Posterior vena cava (tissue), 2 donors: ENCODE data around the gene CDKAL1. TPM values are rescaled to one million over a fixed set of nuclear protein-coding genes. Genes with fewer than 3 reads are reported as not detected.
"Not testable (repeated sequence)": the region's sequence is repeated elsewhere in the genome, so short reads cannot be mapped to it uniquely, and the experiment has no call there.

ENCODE experiments used
- DNase-seq: peaks from one replicate; pipeline ENCODE4 v3.0.0-alpha.2; 2020; ENCODE audit warnings: low spot score
- intact Hi-C, 2 donors: fragments of 100-400 bp; cut with DNase I; formaldehyde crosslinking; loops; one replicate each; pipeline versions ENCODE4 v1.14.1 to v1.14.2; 2022 to 2023
- total RNA-seq, 2 donors: library from RNA; stranded (reverse); fragmentation: NEBNext Ultra II Directional; extraction: Animal tissue kit (Norgen Biotek cat#: 25700); gene quantifications; one replicate each; pipeline ENCODE4 v1.2.1, GENCODE V29; 2021
- donor health status: DM: yes; HTN: yes; CAD: no.
- donor health status: DM: yes; HTN: yes; CAD: no.

The CDKAL1 gene
- total RNA-seq, 2 donors from 2014 or later = 13.1 TPM

- DNase-seq = no peak
Measured at GRCh38 chr6:21085211-21085610, 551.0 kb downstream of the CDKAL1 start.

DNA sequence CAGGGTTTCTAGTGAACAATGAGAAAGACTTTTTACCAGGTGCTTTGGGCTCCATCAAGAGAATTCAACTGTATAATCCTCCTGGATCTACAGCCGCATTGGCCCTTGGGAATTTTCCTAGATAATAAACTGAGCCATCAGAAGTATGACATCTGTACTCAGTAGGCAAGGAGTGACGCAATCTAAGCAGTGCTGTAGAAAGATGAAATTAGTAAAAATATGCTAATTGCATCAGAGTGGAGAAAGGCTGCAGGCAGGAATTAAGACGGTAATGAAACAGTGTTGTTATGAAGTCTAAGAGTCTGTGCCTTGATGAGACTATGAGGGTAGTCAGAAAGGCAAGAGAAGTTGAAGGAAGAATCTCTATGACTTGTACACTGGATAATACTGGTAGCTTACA lies 551.4 kb downstream of the CDKAL1 start:
- intact Hi-C loops = no loop called here

More at GRCh38 chr6:21085211-21085610, 551.0 kb downstream of the CDKAL1 start:
- intact Hi-C loops = no loop called here

GRCh38 chr6:21087188-21087587 lies 552.9 kb downstream of the CDKAL1 start:
- no peak for DNase-seq
- intact Hi-C loops = no loop called here

More for the DNA sequence above, 551.4 kb downstream of the CDKAL1 start:
- DNase-seq = no peak

DNA sequence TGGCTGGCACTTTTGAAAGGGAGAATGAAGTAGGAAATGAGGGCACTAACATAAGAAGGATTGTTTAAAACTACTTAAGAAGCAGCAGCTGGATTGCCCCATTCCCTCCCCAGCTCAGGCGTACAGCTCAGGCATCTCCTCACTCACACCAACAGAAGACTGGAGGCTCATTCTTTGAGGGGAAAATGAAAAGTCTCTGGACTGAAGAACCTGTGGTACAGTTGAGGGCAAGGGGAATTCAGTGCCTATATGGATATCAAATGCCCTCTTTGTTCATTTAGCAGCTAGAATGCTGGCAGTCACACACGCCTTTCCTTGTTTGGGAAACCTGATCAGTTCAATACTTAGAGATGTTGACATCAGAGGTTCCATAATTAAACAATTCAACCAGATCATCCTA lies 557.2 kb downstream of the CDKAL1 start:
- DNase-seq = no peak
- intact Hi-C loops = no loop called here

DNA sequence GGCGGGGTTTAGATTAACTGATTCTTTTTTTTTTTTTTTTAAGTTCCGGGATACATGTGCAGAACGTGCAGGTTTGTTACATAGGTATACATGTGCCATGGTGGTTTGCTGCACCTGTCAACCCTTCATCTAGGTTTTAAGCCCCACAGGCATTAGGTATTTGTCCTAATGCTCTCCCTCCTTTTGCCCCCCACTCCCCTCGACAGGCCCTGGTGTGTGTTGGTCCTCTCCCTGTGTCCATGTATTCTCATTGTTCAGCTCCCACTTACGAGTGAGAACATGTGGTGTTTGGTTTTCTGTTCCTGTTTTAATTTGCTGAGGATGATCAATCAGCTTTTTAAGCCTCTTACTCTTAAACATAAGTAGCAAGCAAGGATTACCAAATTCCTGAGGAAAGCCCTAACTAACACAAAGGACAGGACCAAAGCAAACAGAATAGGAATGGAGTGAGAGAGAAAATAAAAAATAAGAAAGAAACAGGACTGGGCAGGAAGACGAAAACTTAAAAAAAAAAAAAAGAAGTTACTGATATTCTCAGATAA lies 558.0 kb downstream of the CDKAL1 start:
- DNase-seq, intact Hi-C loops: not testable (repeated sequence)

GRCh38 chr6:21095462-21095861 lies 561.2 kb downstream of the CDKAL1 start:
- intact Hi-C loops = no loop called here
- no peak for DNase-seq

GRCh38 chr6:21098134-21098533 lies 563.9 kb downstream of the CDKAL1 start:
- intact Hi-C loops = no loop called here
- DNase-seq = no peak

- intact Hi-C loops = no loop called here
- DNase-seq = no peak
Measured at GRCh38 chr6:21098744-21099143, 564.5 kb downstream of the CDKAL1 start.

- intact Hi-C loops = no loop called here
- DNase-seq = no peak
Measured at GRCh38 chr6:21099338-21100314, 565.4 kb downstream of the CDKAL1 start.

DNA sequence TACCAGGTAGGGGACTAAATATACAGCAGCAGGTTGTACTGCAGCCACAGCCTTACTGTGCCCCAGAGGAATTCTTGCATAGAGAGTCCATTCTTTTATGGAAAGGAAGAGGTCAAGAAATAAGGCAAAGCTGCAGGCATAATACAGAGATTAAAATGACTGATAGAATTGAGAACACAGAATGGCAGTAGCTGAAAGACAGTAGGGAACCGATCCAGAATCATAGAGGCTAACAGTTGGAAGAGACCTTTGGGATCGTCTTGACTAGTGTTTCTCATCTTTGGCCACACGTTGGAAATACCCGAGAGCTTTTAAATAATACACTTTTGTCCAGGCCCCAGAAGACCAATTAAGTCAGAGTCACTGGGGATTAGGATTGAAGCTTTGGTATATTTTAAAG lies 566.7 kb downstream of the CDKAL1 start:
- intact Hi-C loops = no loop called here
- no peak for DNase-seq

- intact Hi-C loops = no loop called here
- DNase-seq = no peak
Measured at GRCh38 chr6:21101694-21102093, 567.4 kb downstream of the CDKAL1 start.

DNA sequence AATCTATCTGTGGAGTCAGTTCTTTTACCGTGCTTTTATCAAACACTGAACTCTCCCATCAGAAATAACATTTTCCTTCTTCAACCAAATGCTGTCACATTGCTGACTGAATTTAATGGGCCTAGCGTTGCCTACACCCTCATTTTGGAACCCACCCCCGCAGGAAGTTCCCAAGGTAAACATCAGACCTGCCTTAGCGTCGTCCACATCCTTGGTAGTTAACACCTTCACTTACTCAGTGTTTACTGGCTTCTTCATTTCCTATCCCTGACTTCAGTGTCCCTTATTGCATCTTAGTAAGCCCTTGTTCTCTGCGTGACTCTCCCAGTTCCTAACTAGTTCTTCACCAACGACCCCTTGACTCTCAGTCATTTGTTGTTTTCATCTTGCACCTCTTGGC lies 567.9 kb downstream of the CDKAL1 start:
- intact Hi-C loops = no loop called here
- DNase-seq = no peak

DNA sequence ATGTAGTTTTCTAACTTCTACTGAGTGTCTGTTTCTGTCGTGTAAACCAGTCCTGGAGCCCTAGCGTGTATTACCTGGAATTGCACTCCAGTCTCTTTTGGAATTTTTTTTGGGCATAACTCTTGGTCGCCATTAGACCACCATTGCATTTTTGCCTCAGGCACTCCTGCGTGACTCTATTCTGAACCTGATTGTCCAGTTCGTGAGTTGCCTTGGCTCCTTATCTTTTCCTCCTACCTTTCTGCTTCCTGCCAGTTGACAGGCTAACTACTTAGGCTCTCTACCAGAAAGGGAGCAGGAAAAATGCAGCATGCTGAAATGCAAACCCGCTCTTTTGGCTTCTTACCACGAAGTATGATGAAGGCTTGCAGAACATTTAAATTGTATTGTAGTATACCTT lies 568.4 kb downstream of the CDKAL1 start:
- intact Hi-C loops = no loop called here
- no peak for DNase-seq

DNA sequence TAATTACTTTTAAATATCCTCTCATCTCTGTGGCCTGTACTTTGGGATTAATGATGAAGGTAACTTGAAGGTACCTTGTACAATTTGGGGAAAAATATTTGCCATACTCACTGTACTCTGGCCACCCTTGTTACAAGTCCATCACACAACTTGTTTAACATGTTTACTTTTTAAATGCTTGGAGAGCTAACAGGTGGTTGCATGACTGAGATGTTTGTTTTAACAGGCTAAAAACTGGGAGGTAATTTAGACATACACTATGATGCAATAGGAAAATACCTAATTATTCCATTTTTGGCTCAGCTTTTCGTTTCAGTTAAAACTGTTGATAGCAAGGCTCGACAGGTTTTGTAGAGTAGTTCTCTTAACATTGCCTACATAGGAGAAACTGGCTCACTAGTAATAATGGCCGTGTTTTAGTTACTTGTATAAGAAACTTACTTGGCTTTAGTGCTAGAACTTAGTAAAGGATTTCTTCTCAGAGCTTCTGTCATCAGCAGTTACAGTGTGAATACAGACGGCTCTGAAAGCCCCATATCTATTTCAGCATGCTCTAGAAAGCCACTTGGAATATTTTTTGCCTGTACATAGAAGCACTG lies 569.5 kb downstream of the CDKAL1 start:
- intact Hi-C loops = no loop called here
- DNase-seq = no peak

DNA sequence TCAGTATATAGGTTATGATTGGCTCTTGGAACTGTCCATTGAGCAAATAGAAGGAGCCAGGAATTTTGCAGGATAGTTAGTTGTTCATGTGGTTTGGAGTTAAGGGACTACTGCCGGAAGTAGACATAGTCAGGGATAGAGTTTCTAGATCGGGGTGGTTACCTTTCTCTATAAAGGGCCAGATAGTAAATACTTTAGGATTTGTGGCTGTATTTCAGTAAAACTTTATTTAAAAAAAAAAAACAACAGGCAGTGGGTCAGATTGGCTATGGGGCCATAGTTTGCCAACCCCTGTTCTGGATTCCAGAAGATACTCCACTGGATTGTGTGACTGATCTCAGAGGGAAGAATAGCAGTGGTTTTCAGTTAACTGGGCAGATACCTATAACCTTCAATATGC lies 570.0 kb downstream of the CDKAL1 start:
- no peak for DNase-seq
- intact Hi-C loops = no loop called here

- intact Hi-C loops = no loop called here
- no peak for DNase-seq
Measured at GRCh38 chr6:21107796-21108195, 573.5 kb downstream of the CDKAL1 start.

DNA sequence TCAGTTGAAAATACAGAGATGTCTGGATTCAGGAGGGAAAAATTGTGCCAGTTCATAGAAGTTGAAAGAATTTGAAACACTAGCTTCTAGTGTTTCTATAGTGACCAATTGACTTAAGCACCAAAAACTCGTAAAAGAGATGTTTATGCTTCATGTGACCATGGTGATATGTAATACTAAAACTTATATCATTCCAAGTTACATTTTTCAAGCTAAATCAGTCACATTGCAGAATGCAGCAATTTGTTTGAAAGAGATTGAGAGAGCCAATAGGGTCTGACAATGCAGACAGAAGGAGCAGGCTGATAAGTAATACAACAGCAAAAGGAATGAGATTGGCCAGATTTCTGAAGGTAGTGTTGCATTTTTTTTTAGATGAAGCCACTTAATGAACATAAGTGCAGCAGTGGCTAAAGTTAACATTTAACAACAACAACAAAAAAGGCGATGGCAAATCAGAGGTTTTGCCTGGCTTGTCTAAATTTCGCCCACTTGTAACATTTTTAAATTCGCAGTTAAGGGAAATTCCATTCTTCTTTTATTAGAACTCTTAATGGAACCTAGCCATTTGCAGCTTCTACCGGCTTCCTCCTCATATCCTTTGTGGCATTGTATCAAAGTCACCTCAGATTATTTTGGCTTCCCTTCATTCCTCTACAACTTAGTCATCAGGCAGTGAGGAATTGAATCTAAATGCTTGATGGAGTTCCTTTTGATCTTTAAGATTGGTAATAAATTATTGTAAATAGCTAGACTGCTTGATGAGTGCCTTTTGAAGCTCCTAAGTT lies 575.3 kb downstream of the CDKAL1 start:
- intact Hi-C loops = no loop called here
- DNase-seq = no peak

- intact Hi-C loops = no loop called here
- no peak for DNase-seq
Measured at GRCh38 chr6:21110684-21111083, 576.4 kb downstream of the CDKAL1 start.

DNA sequence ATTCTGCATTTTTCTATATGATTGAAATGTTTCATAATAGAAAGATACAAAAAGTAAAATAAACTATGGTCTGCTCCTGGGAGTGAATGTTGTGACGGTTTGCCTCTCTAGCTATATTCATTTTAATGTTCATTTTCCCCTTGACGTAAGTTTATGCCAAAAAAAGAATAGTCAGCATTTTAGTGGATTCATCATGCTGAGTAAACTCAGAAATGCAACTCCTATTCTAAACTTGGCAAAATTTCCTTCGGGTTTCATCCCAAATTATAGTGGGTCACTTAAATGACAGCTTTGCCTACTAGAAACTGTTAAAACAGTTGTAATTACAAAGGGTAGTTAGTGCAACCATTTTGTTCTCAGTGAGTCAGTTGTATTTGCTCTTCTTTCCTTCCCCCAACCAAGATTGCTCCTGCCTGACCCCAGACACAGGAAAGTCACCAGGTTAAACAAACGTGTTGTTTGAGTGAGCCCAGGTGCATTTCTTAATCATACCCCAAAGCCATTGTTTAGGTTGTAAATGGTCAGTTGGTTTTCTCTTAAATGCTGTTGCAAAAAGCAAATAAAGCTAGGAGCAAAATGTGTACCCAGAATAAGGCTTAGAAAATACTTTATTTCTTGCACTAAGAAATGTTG lies 577.0 kb downstream of the CDKAL1 start:
- intact Hi-C loops = no loop called here
- no peak for DNase-seq
